Measurements from ENCODE around the gene SLC38A1. TPM values are rescaled to one million over a fixed set of nuclear protein-coding genes. Genes with fewer than 3 reads are reported as not detected.
A peak's percentile ranks its signal among the peaks of the same experiment; 100 is the strongest.

The SLC38A1 gene
- total and polyA plus RNA-seq, 3 experiments from 2014 or later, result 233 to 252 (median 242) TPM

- Mint-ChIP-seq H3K27ac (peak overlapping the region; percentile 95 to 100 (median 99)), H3K27me3 (peaks cover 0 to 4% of the 10 kb centered on the region in 2 donors), H3K9me3 (no peaks in the 10 kb centered on the region), H3K4me1 (peaks cover 96 to 100% (median 98%) of the 10 kb centered on the region in 3 donors), H3K4me3 (peak overlapping the region in 5 of 7 donors; percentile 13 to 68 (median 21)), H3K36me3 (peaks cover 12 to 74% (median 30%) of the 10 kb centered on the region in 3 donors)
- no peak overlapping the region for H3K27ac ChIP-seq (ENCODE audit: low read depth, low read length)
- ChIA-PET CTCF (no interaction called here), POLR2A (no interaction called here)
- H3K9me3 ChIP-seq (ENCODE audit: low read length), result no peaks in the 10 kb centered on the region
- H3K4me1 ChIP-seq (ENCODE audit: insufficient read depth, low read length), result peaks cover 91% of the 10 kb centered on the region
- peaks cover 11% of the 10 kb centered on the region for H3K36me3 ChIP-seq (ENCODE audit: insufficient read depth, low read length)
- H3K4me3 ChIP-seq (ENCODE audit: low read length), result no peak overlapping the region
- no peak for DNase-seq
- H3K27me3 ChIP-seq (ENCODE audit: insufficient read depth, low read length, poor library complexity, severe bottlenecking), result no peaks in the 10 kb centered on the region
These were observed 56.5 kb downstream of the SLC38A1 start for GRCh38 chr12:46212108-46212982.

GRCh38 chr12:46210873-46211439 is 57.9 kb downstream of the SLC38A1 start:
- Mint-ChIP-seq H3K36me3 (peaks cover 6 to 77% (median 27%) of the 10 kb centered on the region in 3 donors), H3K27me3 (peaks cover 0 to 3% of the 10 kb centered on the region in 2 donors), H3K9me3 (no peaks in the 10 kb centered on the region), H3K4me1 (peaks cover 93 to 100% (median 97%) of the 10 kb centered on the region in 3 donors), H3K27ac (peak overlapping the region; percentile 95 to 100 (median 99)), H3K4me3 (peak overlapping the region; percentile 29 to 86 (median 66))
- no peak overlapping the region for H3K27ac ChIP-seq (ENCODE audit: low read depth, low read length)
- H3K4me3 ChIP-seq (ENCODE audit: low read length), result no peak overlapping the region
- peaks cover 84% of the 10 kb centered on the region for H3K4me1 ChIP-seq (ENCODE audit: insufficient read depth, low read length)
- no peaks in the 10 kb centered on the region for H3K9me3 ChIP-seq (ENCODE audit: low read length)
- H3K27me3 ChIP-seq (ENCODE audit: insufficient read depth, low read length, poor library complexity, severe bottlenecking), result no peaks in the 10 kb centered on the region
- POLR2A ChIA-PET, result interaction anchor here (1.5 kb wide), 1 partner anchor 58 kb away, joined by 7 read pairs; the partner anchor contains the start of gene SLC38A1
- CTCF ChIA-PET, result no interaction called here
- peaks cover 17% of the 10 kb centered on the region for H3K36me3 ChIP-seq (ENCODE audit: insufficient read depth, low read length)
- no peak for DNase-seq

GRCh38 chr12:46209914-46210872 is 58.6 kb downstream of the SLC38A1 start:
- peak in 4 of 5 donors; percentile 44 to 73 (median 70) for DNase-seq
- H3K4me1 ChIP-seq (ENCODE audit: insufficient read depth, low read length), result peaks cover 76% of the 10 kb centered on the region
- H3K27me3 Mint-ChIP-seq, result peaks cover 0 to 3% of the 10 kb centered on the region in 2 donors
- peak overlapping the region; percentile 29 to 86 (median 66) for H3K4me3 Mint-ChIP-seq
- no peaks in the 10 kb centered on the region for H3K9me3 Mint-ChIP-seq
- H3K4me3 ChIP-seq (ENCODE audit: low read length), result no peak overlapping the region
- H3K9me3 ChIP-seq (ENCODE audit: low read length), result no peaks in the 10 kb centered on the region
- H3K4me1 Mint-ChIP-seq, result peaks cover 89 to 100% (median 94%) of the 10 kb centered on the region in 3 donors
- H3K27ac Mint-ChIP-seq, result peak overlapping the region; percentile 95 to 100 (median 99)
- POLR2A ChIA-PET, result interaction anchor here (1.5 kb wide), 1 partner anchor 59 kb away, joined by 7 read pairs; the partner anchor contains the start of gene SLC38A1
- CTCF ChIA-PET, result no interaction called here
- H3K27me3 ChIP-seq (ENCODE audit: insufficient read depth, low read length, poor library complexity, severe bottlenecking), result no peaks in the 10 kb centered on the region
- H3K36me3 ChIP-seq (ENCODE audit: insufficient read depth, low read length), result peaks cover 24% of the 10 kb centered on the region
- no peak overlapping the region for H3K27ac ChIP-seq (ENCODE audit: low read depth, low read length)
- peaks cover 12 to 82% (median 28%) of the 10 kb centered on the region in 3 donors for H3K36me3 Mint-ChIP-seq

DNA sequence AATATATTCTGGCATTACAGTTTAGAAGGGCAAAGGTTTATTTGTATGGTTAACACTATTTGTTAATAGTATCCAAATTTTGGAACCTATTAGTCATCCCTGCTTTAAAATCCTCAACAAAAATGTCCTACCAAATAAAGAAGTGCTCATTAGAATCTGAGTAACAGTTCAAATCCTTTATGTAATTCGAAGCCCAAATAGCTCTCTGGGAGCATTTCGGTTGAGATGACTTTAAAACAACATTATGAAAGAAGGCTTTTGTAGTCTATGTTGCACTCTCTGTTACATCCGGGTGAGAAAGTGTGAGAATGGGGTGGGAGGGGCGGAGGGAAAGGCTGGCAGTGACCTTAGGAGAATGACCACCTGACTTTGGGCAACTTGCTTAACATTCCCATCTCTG is 59.7 kb downstream of the SLC38A1 start:
- Mint-ChIP-seq H3K27ac (peak overlapping the region; percentile 95 to 100 (median 99)), H3K4me3 (peak overlapping the region in 5 of 7 donors; percentile 8 to 79 (median 56)), H3K27me3 (no peaks in the 10 kb centered on the region), H3K36me3 (peaks cover 15 to 88% (median 33%) of the 10 kb centered on the region in 3 donors), H3K4me1 (peaks cover 83 to 100% (median 89%) of the 10 kb centered on the region in 3 donors), H3K9me3 (no peaks in the 10 kb centered on the region)
- H3K4me1 ChIP-seq (ENCODE audit: insufficient read depth, low read length), result peaks cover 68% of the 10 kb centered on the region
- H3K36me3 ChIP-seq (ENCODE audit: insufficient read depth, low read length), result peaks cover 32% of the 10 kb centered on the region
- H3K27ac ChIP-seq (ENCODE audit: low read depth, low read length), result no peak overlapping the region
- H3K4me3 ChIP-seq (ENCODE audit: low read length), result no peak overlapping the region
- H3K27me3 ChIP-seq (ENCODE audit: insufficient read depth, low read length, poor library complexity, severe bottlenecking), result no peaks in the 10 kb centered on the region
- POLR2A ChIA-PET, result interaction anchor here (1.1 to 1.3 kb wide), 2 partner anchors 54 to 60 kb away, joined by 3 to 4 read pairs; partner anchors contain the start of gene SLC38A1
- peak in 1 of 5 donors; percentile 32 for DNase-seq
- CTCF ChIA-PET, result no interaction called here
- no peaks in the 10 kb centered on the region for H3K9me3 ChIP-seq (ENCODE audit: low read length)

DNA sequence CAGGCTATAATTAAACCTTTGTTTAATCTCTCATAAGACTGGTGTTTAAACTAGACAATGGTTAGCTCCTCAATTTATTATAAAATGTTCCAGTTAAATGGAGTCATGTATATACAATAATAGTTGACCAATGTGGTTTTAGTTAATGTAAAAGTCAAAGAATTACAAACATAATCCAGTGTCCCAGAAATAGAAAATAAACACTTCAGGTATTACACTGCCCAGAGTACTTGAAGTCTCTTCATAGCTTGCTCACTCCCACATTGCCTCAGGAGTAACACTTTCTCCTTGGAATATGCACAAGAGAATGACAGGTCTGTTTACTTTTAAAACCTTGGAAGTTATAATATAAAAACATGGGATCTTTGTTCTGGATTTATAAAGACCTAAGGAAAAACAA is 60.5 kb downstream of the SLC38A1 start:
- peaks cover 14 to 91% (median 33%) of the 10 kb centered on the region in 3 donors for H3K36me3 Mint-ChIP-seq
- no peak overlapping the region for H3K4me3 Mint-ChIP-seq
- POLR2A ChIA-PET, result interaction anchor here (1.0 to 1.3 kb wide), 4 partner anchors 11 to 61 kb away, joined by 3 to 4 read pairs (median 4); partner anchors contain the start of gene SLC38A1
- peak overlapping the region; percentile 21 to 99 (median 65) for H3K27ac Mint-ChIP-seq
- Histone ChIP-seq H3K4me1 (ENCODE audit: insufficient read depth, low read length) (peaks cover 60% of the 10 kb centered on the region), H3K27me3 (ENCODE audit: insufficient read depth, low read length, poor library complexity, severe bottlenecking) (no peaks in the 10 kb centered on the region), H3K27ac (ENCODE audit: low read depth, low read length) (no peak overlapping the region), H3K36me3 (ENCODE audit: insufficient read depth, low read length) (peaks cover 39% of the 10 kb centered on the region), H3K9me3 (ENCODE audit: low read length) (no peaks in the 10 kb centered on the region), H3K4me3 (ENCODE audit: low read length) (no peak overlapping the region)
- CTCF ChIA-PET, result interaction anchor here (1.0 kb wide), 1 partner anchor 14 kb away, joined by 3 read pairs; no protein-coding TSS in a partner anchor
- H3K9me3 Mint-ChIP-seq, result no peaks in the 10 kb centered on the region
- DNase-seq, result no peak
- H3K4me1 Mint-ChIP-seq, result peaks cover 75 to 92% (median 82%) of the 10 kb centered on the region in 3 donors
- H3K27me3 Mint-ChIP-seq, result no peaks in the 10 kb centered on the region

GRCh38 chr12:46207644-46208043 is 61.2 kb downstream of the SLC38A1 start:
- H3K27ac ChIP-seq (ENCODE audit: low read depth, low read length), result no peak overlapping the region
- H3K36me3 Mint-ChIP-seq, result peaks cover 11 to 92% (median 35%) of the 10 kb centered on the region in 3 donors
- no peaks in the 10 kb centered on the region for H3K27me3 ChIP-seq (ENCODE audit: insufficient read depth, low read length, poor library complexity, severe bottlenecking)
- peak overlapping the region; percentile 14 to 99 (median 68) for H3K27ac Mint-ChIP-seq
- peaks cover 68 to 85% (median 74%) of the 10 kb centered on the region in 3 donors for H3K4me1 Mint-ChIP-seq
- H3K4me1 ChIP-seq (ENCODE audit: insufficient read depth, low read length), result peaks cover 53% of the 10 kb centered on the region
- no peak overlapping the region for H3K4me3 ChIP-seq (ENCODE audit: low read length)
- no peaks in the 10 kb centered on the region for H3K9me3 ChIP-seq (ENCODE audit: low read length)
- CTCF ChIA-PET, result interaction anchor here (1.0 to 1.7 kb wide), 2 partner anchors 12 to 14 kb away, joined by 3 to 4 read pairs; no protein-coding TSS in a partner anchor
- no peaks in the 10 kb centered on the region for H3K9me3 Mint-ChIP-seq
- DNase-seq, result no peak
- H3K4me3 Mint-ChIP-seq, result no peak overlapping the region
- POLR2A ChIA-PET, result interaction anchor here (0.6 to 1.3 kb wide), 4 partner anchors 11 to 64 kb away, joined by 3 to 4 read pairs (median 3); no protein-coding TSS in a partner anchor
- peaks cover 44% of the 10 kb centered on the region for H3K36me3 ChIP-seq (ENCODE audit: insufficient read depth, low read length)
- no peaks in the 10 kb centered on the region for H3K27me3 Mint-ChIP-seq

DNA sequence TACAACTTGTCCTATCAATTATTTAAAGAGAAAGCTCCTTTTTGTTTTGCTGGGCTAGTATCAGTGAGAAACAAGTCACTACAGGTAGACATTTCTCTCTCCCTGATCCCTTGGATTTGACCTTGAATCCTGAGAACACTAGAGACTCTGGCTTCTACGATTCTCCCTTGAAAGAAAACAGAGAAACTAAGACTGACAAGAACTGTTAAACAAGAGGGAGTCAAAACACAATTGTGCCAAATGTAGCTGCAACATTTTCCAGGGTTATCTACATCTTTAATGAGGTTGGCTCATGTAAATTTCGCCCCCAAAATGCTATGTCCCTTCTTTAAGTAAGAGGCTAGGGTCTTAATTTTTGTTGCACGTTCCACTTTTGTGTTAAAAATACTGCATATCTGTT is 62.4 kb downstream of the SLC38A1 start:
- no peak overlapping the region for H3K27ac ChIP-seq (ENCODE audit: low read depth, low read length)
- Mint-ChIP-seq H3K27ac (peak overlapping the region in 6 of 8 donors; percentile 15 to 72 (median 50)), H3K4me3 (no peak overlapping the region), H3K9me3 (no peaks in the 10 kb centered on the region), H3K36me3 (peaks cover 11 to 93% (median 28%) of the 10 kb centered on the region in 3 donors), H3K27me3 (no peaks in the 10 kb centered on the region), H3K4me1 (peaks cover 57 to 73% (median 63%) of the 10 kb centered on the region in 3 donors)
- CTCF ChIA-PET, result interaction anchor here (0.9 to 2.3 kb wide), 3 partner anchors 9 to 98 kb away, joined by 3 to 12 read pairs (median 4); no protein-coding TSS in a partner anchor
- H3K4me3 ChIP-seq (ENCODE audit: low read length), result no peak overlapping the region
- H3K4me1 ChIP-seq (ENCODE audit: insufficient read depth, low read length), result peaks cover 41% of the 10 kb centered on the region
- peaks cover 40% of the 10 kb centered on the region for H3K36me3 ChIP-seq (ENCODE audit: insufficient read depth, low read length)
- DNase-seq, result no peak
- no peaks in the 10 kb centered on the region for H3K9me3 ChIP-seq (ENCODE audit: low read length)
- no peaks in the 10 kb centered on the region for H3K27me3 ChIP-seq (ENCODE audit: insufficient read depth, low read length, poor library complexity, severe bottlenecking)
- POLR2A ChIA-PET, result no interaction called here
